Activated CD8-positive, alpha-beta memory T cell treated with anti-CD3 and anti-CD28 coated beads, Interleukin-2, amount 50 U/mL, for 1 hour (primary cell): ENCODE data around the gene MMS19.
"Not testable (repeated sequence)": the region's sequence is repeated elsewhere in the genome, so short reads cannot be mapped to it uniquely, and the experiment has no call there.

Experiments
- DNase-seq: peaks from one replicate; pipeline ENCODE4 v3.0.0-alpha.2; 2020; ENCODE audit errors: extremely low read depth

Gene MMS19

DNA sequence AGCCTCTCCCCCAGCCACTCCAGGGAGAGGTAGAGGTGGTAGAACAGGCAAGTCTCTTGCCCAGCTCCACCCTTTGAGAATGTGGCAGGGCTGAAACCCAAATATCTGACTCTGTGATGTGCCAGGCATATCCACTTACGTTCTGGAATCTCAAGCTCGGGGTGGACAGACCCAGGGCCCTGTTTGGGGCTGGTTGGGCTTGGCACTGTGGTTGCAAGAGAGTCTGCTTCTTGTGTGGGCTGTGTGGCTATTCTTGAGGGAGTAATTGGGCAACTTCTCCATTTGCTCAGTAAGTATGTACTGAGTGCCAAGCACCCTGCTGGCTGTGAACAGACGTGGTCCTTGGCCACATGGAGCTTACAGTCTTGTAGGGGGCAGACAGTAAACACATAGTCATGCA lies 5.2 kb upstream of the MMS19 start:
- DNase-seq: no peak

DNA sequence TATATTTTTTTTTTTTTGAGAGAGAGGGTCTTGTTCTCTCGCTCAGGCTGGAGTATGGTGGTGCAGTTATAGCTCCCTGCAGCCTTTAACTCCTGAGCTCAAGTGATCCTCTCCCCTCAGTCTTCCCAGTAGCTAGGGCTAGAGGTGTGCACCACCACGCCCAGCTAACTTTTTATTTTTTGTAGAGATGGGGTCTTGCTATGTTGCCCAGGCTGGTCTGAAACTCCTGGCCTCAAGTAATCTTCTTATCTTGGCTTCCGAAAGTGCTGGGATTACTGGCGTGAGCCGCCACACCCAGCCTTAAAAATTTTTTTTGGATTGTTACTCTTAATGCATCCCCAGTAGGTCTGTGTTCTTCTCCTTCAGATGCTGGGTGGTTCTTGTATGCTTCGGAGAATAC lies 4.7 kb upstream of the MMS19 start:
- no peak for DNase-seq

- no peak for DNase-seq
Measured at GRCh38 chr10:97500297-97500575, 2.0 kb upstream of the MMS19 start.

- DNase-seq: no peak
Measured at GRCh38 chr10:97499561-97500296, 1.5 kb upstream of the MMS19 start.

GRCh38 chr10:97498841-97499560 lies 779 bp upstream of the MMS19 start, which contains the start of gene UBTD1:
Gene UBTD1, plus strand, starts transcription at chr10:97498924. Its CDS starts 280 bp downstream, at chr10:97499204.
- DNase-seq: no peak

DNA sequence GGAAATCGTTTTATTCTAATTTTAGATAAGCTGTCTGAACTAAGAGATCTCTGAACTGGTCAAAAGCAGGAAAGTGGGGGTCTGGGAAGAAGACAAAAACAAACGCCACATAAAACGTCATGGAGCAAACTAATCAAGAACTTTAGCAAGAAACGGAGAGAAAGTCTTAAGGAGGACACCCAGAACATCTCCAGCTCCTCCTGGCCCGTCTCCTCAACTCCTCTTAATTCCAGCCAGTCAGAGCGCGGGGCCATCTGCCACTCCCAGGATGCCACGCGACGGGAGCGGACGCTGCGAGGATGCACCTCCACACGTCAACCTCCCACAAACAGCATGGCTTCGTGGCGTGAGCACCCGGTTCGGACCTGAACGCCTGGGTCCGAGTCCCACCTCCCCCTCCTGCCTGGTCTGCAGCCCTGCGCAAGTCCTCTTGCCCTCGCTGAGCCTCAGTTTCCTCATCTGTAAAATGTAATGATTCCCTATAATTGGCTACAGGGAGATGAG lies 598 bp downstream of the MMS19 start:
- DNase-seq: no peak

DNA sequence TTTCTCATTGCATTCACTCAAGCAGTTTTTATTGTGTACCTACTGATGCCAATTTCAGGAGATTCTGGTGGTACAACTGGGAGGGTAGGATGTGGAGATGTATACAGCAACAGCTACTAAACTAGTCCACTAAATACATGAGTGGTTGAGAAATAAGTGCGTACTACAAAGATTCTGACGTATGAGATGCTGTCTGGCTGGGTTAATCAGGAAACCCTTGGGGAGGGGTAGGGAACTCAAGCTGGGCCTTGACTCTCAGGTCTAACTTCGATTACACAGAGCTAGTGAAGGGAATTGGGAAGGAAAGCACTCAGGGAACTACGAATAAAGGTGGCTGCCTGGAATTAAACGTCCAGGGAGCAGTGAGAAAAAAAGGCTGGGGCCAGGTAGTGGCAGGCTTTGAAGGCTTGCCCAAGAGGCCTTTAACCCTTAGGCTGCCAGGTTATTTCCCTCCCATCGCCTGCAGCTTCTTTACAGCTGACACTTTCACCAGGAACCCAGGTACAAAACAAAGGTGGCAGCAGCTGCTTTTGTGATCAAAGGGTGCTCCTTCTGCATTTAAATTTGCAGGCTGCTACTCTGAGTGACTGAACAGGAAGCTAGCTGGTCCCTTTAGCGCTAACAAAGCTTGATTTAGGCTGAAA lies 3.2 kb downstream of the MMS19 start:
- DNase-seq: no peak

GRCh38 chr10:97494151-97494550 lies 4.1 kb downstream of the MMS19 start:
- DNase-seq: no peak

DNA sequence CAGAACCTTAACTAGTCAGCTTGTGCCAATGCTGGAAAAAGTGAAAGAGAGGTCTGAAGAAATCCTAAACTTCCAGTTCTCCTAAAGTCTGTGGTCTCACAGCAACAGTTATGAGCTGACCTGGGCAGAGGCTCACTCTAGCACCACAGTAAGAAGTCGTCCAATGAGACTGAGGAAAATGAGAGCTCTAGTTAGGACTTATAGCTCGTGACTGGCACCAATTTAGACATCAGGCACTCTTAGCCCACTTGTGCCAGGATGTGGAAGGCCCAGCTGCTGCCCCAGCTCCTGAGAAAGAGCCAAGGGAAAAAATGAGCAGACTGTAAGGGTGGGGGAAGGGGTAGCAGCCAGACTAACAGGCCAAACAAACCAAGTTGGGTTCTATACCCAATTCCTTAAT lies 7.6 kb downstream of the MMS19 start:
- DNase-seq: no peak

DNA sequence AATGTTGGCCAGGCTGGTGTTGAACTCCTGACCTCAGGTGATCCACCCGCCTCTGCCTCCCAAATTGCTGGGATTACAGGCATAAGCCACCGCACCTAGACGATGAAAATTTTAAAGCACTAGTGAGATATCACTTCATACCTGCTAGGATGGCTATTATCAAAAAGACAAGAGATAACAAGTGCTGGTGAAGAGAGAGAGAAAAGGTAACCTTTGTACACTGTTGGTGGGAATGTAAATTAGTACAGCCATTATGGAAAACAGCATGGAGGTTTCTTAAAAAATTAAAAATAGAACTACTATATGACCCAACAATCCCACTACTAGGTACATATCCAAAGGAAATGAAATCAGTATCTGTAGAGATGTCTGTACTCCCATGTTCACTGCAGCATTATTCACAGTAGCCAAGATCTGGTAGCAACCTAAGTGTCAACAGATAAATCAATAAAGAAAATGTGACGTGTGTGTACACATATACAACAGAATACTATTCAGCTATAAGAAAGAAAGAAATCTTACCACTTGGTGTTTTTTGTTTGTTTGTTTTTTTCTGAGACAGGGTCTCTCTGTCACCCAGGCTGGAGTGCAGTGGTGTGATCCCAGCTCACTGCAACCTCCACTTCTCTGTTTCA lies 12.5 kb downstream of the MMS19 start:
- no peak for DNase-seq

- DNase-seq: no peak
Measured at GRCh38 chr10:97483921-97484320, 14.3 kb downstream of the MMS19 start.

GRCh38 chr10:97483506-97483905 lies 14.7 kb downstream of the MMS19 start:
- DNase-seq: no peak

DNA sequence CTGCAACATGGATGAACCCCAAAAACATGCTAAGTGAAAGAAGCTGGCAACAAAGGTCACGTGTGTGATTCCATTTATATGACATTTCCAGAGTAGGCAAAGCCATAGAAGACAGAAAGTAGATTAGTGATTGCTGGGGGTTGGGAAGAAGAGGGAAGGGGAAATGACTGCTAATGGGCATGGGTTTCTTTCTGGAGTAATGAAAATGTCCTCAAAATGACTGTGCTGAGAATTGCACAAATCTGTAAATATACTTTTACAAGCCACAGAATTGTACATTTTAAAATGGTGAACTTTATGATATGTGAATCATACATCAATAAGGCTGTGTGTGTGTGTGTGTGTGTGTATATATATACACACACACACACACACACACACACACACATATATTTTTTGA lies 15.8 kb downstream of the MMS19 start:
- DNase-seq: no peak

GRCh38 chr10:97481071-97481470 lies 17.2 kb downstream of the MMS19 start:
- no peak for DNase-seq

DNA sequence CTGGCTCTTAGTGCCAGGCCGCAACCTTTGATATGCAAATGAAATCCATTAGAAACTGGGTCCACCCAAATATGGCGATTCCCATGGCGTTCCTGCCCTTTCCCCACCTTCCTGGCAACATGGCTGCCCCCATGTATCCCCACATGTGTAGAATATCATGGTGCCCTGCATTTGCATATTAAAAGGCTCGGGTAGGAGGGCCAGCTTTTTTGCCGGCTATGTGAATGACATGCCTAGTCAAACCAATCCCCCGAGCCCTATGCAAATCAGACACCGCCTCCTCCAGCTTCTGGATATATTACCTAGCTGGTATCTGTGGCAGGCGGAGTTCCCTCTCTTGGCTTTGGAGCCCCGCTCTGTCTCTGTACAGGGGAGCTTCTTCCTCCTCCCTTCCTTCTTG lies 18.3 kb downstream of the MMS19 start:
- DNase-seq: no peak

- DNase-seq: not testable (repeated sequence)
Measured at GRCh38 chr10:97479410-97479809, 18.8 kb downstream of the MMS19 start.

DNA sequence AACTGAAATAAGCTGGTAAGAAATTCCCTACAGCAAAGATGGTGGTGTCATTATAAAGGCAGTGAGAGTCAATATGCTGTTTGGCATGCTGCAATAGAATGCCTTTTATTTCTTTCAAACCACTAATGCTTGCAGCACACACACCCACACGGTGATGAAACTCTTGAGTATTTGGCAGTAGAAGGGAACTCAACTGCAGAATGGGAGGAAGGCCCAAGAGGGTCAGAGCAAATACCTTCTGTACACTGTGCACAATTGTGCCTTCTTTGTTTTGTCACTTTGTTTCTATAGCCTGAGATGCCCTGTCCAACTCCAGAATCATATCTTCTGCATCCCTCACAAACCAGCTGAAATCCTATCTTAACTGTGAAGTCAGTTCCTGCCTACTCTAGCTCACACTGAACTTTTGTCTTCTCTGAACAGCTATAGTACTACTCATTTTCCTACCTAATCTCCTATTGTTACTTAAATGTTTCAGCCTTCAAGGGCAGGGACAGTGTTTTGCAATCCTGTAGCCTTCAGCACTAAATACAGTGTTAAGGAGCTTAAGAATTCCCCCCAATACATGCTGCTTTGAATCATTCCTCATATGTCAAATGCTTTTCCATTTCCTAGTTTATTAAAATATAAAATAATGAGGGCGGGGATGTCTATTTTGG lies 22.2 kb downstream of the MMS19 start:
- no peak for DNase-seq

- DNase-seq: no peak
Measured at GRCh38 chr10:97474918-97475317, 23.3 kb downstream of the MMS19 start.

DNA sequence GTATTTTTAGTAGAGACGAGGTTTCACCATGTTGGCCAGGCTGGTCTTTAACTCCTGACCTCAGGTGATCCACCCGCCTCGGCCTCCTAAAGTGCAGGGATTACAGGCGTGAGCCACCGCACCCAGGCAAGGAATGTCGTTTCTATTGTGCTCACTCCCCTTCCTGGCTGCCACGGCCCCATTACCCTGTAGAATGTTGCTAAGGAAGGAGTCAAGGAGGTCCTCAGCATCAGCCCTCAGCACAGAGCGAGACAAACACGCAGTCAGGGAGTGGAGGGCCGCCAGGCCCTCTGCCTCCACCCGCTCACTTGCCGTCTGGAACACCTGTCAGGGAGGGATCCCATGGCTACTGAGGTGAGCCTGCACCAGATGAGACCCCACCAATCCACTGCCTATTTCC lies 29.4 kb downstream of the MMS19 start:
- DNase-seq: not testable (repeated sequence)

- DNase-seq: no peak
Measured at GRCh38 chr10:97468162-97468561, 30.1 kb downstream of the MMS19 start.

- no peak for DNase-seq
Measured at GRCh38 chr10:97466755-97467154, 31.5 kb downstream of the MMS19 start.

GRCh38 chr10:97465982-97466381 lies 32.2 kb downstream of the MMS19 start:
- no peak for DNase-seq
